AG04449 (cell line): ENCODE results near the gene NAA10.

Source experiments
- CTCF ChIA-PET: fragments of 350-600 bp; formaldehyde crosslinking; extraction: SDS; loops from one replicate; lab custom pipeline; 2021; ENCODE audit warnings: antibody characterized with exemption; lab: Yijun Ruan, JAX
- POLR2A ChIA-PET: fragments of 400-600, 350-600 bp; formaldehyde crosslinking; extraction: SDS; loops from one replicate; lab custom pipeline; 2020; ENCODE audit warnings: antibody characterized with exemption, inconsistent platforms; lab: Yijun Ruan, JAX
- DNase-seq: peaks from one replicate; pipeline ENCODE4 v3.0.0-alpha.2; 2010; ENCODE audit warnings: low read depth, low spot score
- H3K4me3 ChIP-seq: 2 replicates; pipeline ENCODE4 v1.5.1; 2011; ENCODE audit warnings: low read depth, mild to moderate bottlenecking, control low read depth, low read length
- CTCF ChIP-seq: IDR thresholded peaks from one replicate; pipeline ENCODE4 v1.5.1; 2011; ENCODE audit warnings: mild to moderate bottlenecking, moderate library complexity, low read length, control low read depth, inconsistent platforms; ENCODE audit not compliant: insufficient read depth; ENCODE audit errors: missing control alignments

NAA10 gene

GRCh38 chrX:153974003-153974725 is 39.3 kb upstream of the NAA10 start:
- CTCF ChIA-PET: no interaction called here
- H3K4me3 ChIP-seq: peak overlapping the region; percentile 12; the same call in 1 of the 2 replicates
- DNase-seq: no peak

GRCh38 chrX:153973127-153974002 is 38.5 kb upstream of the NAA10 start:
- DNase-seq: no peak
- POLR2A ChIA-PET: no interaction called here
- H3K4me3 ChIP-seq: peak overlapping the region; percentile 83
- CTCF ChIA-PET: no interaction called here
- no peak for TF ChIP-seq CTCF

More at GRCh38 chrX:153974003-153974725, 39.3 kb upstream of the NAA10 start:
- POLR2A ChIA-PET: no interaction called here
- no peak for TF ChIP-seq CTCF

GRCh38 chrX:153972368-153973126 is 37.7 kb upstream of the NAA10 start, which contains the start of gene TMEM187:
Gene TMEM187 (plus strand): TSS chrX:153972754. CDS start chrX:153982063, 9,309 bp downstream.
- ChIA-PET POLR2A (no interaction called here), CTCF (no interaction called here)
- no peak for TF ChIP-seq CTCF
- peak within 1 kb of the TSS; percentile 83 for H3K4me3 ChIP-seq
- no peak for DNase-seq

DNA sequence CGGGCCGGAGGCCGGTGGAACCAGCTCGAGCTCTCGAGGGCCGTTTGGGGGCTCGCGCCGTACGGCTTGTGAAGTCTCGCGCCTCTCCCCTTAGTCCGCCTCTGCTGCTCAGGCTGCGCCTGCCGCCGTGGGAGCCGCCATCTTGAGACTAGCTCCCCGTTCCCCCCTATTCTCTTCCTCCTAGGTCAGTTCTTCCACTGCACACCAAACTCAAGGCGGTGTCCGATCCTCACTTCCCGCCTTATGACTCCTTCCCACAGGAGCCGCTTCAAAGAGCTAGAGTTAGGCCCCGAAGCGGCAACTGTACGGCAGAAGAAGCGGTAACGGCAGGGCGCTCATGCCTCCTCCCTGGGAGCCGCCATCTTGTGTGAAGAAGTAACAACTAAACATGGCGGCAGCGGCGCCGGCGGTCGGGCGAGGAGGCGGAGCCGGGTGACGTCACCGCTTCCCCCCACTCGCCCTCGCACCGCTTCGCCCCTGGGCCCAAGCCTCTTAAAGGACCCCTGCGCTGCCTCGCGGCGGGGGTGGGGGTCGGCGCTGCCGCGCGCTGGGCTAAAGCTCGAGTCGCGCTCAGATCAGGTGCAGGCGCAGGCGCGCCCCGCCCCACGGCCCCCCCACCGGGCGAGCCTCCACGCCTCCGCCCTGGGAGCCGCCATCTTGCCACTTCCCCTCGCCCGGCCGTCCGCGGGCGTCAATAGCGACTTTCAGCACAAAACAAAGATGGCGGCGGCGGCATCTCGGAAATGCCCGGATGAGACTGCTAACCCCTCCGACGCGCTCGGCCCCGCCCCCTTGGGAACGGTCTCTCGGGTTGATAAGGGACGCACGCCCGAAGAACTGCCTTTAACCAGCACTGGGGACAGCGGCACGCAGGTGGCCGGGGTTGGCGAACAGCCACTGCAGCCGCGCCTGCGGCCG is 36.9 kb upstream of the NAA10 start, which contains the start of gene HCFC1:
Gene HCFC1 (minus strand): TSS at position 369 of the 918 bp plus-strand sequence. CDS start 978 bp downstream, outside the sequence.
- POLR2A ChIA-PET: interaction anchor here (0.5 to 1.0 kb wide), 3 partner anchors 38 to 246 kb away, joined by 3 read pairs; no protein-coding TSS in a partner anchor
- no peak for TF ChIP-seq CTCF
- peak; percentile 21 for DNase-seq
- H3K4me3 ChIP-seq: peak within 1 kb of the TSS; percentile 83
- CTCF ChIA-PET: interaction anchor here (1.1 to 2.4 kb wide), 4 partner anchors 19 to 76 kb away, joined by 3 to 7 read pairs (median 4); partner anchors contain the start of gene ARHGAP4

GRCh38 chrX:153971124-153971449 is 36.2 kb upstream of the NAA10 start:
- CTCF ChIA-PET: interaction anchor here (1.1 to 2.4 kb wide), 4 partner anchors 18 to 77 kb away, joined by 3 to 7 read pairs (median 4); partner anchors contain the start of gene ARHGAP4
- peak; percentile 17 for DNase-seq
- POLR2A ChIA-PET: interaction anchor here (0.7 to 1.0 kb wide), 2 partner anchors 13 to 37 kb away, joined by 3 read pairs; no protein-coding TSS in a partner anchor
- TF ChIP-seq CTCF: no peak
- H3K4me3 ChIP-seq: peak overlapping the region; percentile 83
